Erythroblast (primary cell): ENCODE measurements around the gene APOC4.

ENCODE experiments used
- GATA1 ChIP-seq: IDR thresholded peaks from 2 replicates; pipeline ENCODE4 v1.6.1; 2011; ENCODE audit warnings: low read depth, mild to moderate bottlenecking, control low read depth, low read length, moderate library complexity
- POLR2A ChIP-seq: IDR thresholded peaks from 2 replicates; pipeline ENCODE4 v1.6.1; 2011; ENCODE audit warnings: mild to moderate bottlenecking, low read length

GRCh38 chr19:44957526-44957925 lies 15.5 kb downstream of the APOC4 start:
- TF ChIP-seq POLR2A (no peak), GATA1 (no peak)
